ENCODE measurements around the gene NFIL3.
A peak's percentile ranks its signal among the peaks of the same experiment; 100 is the strongest.

Gene NFIL3

DNA sequence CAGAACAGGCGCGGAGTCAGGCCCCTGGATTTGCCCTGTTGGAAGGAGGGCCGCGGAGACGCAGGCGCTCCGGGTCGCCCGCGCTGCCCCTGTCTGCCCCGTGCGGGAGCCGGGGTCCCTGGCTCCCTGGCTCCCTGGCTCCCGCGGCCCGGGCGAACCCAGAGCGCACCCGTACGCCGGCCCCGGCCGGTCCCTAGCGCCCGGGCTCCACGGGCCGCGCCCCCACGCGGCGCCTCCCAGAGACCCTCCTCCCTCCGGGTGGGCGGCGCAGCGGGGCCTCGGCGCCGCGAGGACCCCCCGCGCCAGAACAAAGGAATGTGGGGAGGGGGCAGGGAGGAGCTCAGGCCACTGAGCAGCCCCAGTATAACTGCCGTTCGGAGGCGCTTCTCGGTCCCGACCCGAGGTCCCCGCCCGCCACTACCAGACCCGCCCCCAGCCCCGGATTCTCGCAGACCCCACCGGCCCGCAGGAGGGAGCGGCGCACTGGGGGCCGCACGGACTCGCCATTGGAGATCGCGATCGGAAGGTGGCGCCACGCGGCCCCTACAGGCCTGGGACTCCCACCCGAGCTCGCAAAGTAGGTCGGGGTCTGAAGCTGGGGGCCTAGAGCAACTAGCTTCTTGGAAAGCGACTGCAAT is 2.4 kb downstream of the NFIL3 start:
- Histone ChIP-seq H3K27ac (ENCODE audit: low read depth, low read length) (no peak overlapping the region), H3K27me3 (ENCODE audit: insufficient read depth, low read length, poor library complexity) (no peaks in the 10 kb centered on the region)
- no CpG with 5 or more reads among the region's 69 CpGs for WGBS (ENCODE audit: extremely low coverage, insufficient coverage, low lambda C conversion rate)

DNA sequence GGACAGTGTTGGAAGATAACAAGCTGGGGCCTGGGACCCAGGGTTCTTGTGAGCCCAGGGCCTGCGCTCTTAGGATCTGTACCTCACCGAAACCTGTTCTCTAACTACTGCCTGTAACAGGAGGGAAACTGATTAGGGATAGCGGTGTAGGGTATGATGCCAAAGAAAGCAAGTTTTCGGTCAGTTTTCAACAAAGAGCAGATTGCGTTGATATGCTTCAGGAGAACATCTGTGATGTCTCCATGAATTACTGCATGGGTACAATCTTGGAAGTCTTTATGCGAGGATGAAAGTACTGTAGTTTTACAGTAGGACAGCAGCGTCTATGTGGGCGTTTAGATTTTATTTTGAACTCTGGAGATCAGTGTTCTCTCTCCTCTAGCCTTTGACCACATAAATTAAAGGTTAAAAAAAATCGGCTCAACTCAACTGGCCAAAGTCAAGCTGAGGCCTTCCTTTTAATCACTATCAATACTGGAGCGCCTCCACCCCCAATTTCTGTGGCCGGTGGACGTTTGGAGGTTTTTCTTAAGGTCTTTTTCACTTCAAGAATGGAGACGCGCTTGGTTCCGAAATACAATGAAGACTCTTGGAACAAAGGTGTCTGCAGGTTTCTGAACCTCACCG is 3.0 kb downstream of the NFIL3 start:
- Histone ChIP-seq H2BK15ac (replicated peaks; ENCODE audit: low read depth) (no peak overlapping the region), H3K4me2 (ENCODE audit: low read length) (peak overlapping the region; percentile 26), H3K36me3 (ENCODE audit: control insufficient read depth, insufficient read depth, low read length) (no peaks in the 10 kb centered on the region), H3K4me1 (ENCODE audit: control insufficient read depth, low read depth, low read length) (peaks cover 14% of the 10 kb centered on the region), H3K18ac (ENCODE audit: low read length) (peak overlapping the region; percentile 89), H3K79me2 (ENCODE audit: control insufficient read depth, insufficient read depth, low read length) (peaks cover 23% of the 10 kb centered on the region), H3K56ac (ENCODE audit: low read length) (peak overlapping the region; percentile 80), H2BK5ac (ENCODE audit: low read length) (no peak overlapping the region), H3K4ac (ENCODE audit: low read depth, low read length) (no peak overlapping the region), H4K5ac (ENCODE audit: low read length) (no peak overlapping the region), H3K9ac (ENCODE audit: low read length) (peak overlapping the region; percentile 59), H3K23ac (ENCODE audit: low read length) (no peak overlapping the region), H2AK5ac (ENCODE audit: low read length) (no peak overlapping the region), H2BK120ac (ENCODE audit: low read depth, low read length) (no peak overlapping the region), H3K4me3 (ENCODE audit: low read length) (no peak overlapping the region), H3K79me1 (ENCODE audit: low read length) (peaks cover 19% of the 10 kb centered on the region), H3K27me3 (ENCODE audit: insufficient read depth, low read length, poor library complexity) (no peaks in the 10 kb centered on the region), H4K8ac (ENCODE audit: low read depth, low read length) (no peak overlapping the region), H3K27ac (ENCODE audit: low read depth, low read length) (no peak overlapping the region)
- DNase-seq = no peak
- no CpG with 5 or more reads among the region's 16 CpGs for WGBS (ENCODE audit: extremely low coverage, insufficient coverage, low lambda C conversion rate)

More for the DNA sequence above, 2.4 kb downstream of the NFIL3 start:
- Histone ChIP-seq H3K4me2 (ENCODE audit: low read length) (peak overlapping the region; percentile 78), H3K79me1 (ENCODE audit: low read length) (peaks cover 19% of the 10 kb centered on the region), H3K4me1 (ENCODE audit: control insufficient read depth, low read depth, low read length) (peaks cover 14% of the 10 kb centered on the region), H2BK120ac (ENCODE audit: low read depth, low read length) (no peak overlapping the region), H3K4ac (ENCODE audit: low read depth, low read length) (peak overlapping the region; percentile 6), H3K9ac (ENCODE audit: low read length) (peak overlapping the region; percentile 59), H3K79me2 (ENCODE audit: control insufficient read depth, insufficient read depth, low read length) (peaks cover 23% of the 10 kb centered on the region), H2BK15ac (replicated peaks; ENCODE audit: low read depth) (no peak overlapping the region), H3K4me3 (ENCODE audit: low read length) (peak overlapping the region; percentile 39), H2BK5ac (ENCODE audit: low read length) (no peak overlapping the region), H4K8ac (ENCODE audit: low read depth, low read length) (no peak overlapping the region), H3K23ac (ENCODE audit: low read length) (no peak overlapping the region), H3K18ac (ENCODE audit: low read length) (peak overlapping the region; percentile 89), H3K56ac (ENCODE audit: low read length) (peak overlapping the region; percentile 80), H4K5ac (ENCODE audit: low read length) (no peak overlapping the region), H3K36me3 (ENCODE audit: control insufficient read depth, insufficient read depth, low read length) (no peaks in the 10 kb centered on the region), H2AK5ac (ENCODE audit: low read length) (no peak overlapping the region)
- peak; percentile 63 for DNase-seq

- Histone ChIP-seq H3K4ac (ENCODE audit: low read depth, low read length) (no peak overlapping the region), H3K79me2 (ENCODE audit: control insufficient read depth, insufficient read depth, low read length) (peaks cover 27% of the 10 kb centered on the region), H3K23ac (ENCODE audit: low read length) (no peak overlapping the region), H4K5ac (ENCODE audit: low read length) (no peak overlapping the region), H2BK15ac (replicated peaks; ENCODE audit: low read depth) (no peak overlapping the region), H2AK5ac (ENCODE audit: low read length) (no peak overlapping the region), H4K8ac (ENCODE audit: low read depth, low read length) (no peak overlapping the region), H3K56ac (ENCODE audit: low read length) (peak overlapping the region; percentile 49), H2BK120ac (ENCODE audit: low read depth, low read length) (no peak overlapping the region), H3K79me1 (ENCODE audit: low read length) (peaks cover 23% of the 10 kb centered on the region), H3K9ac (ENCODE audit: low read length) (no peak overlapping the region), H3K36me3 (ENCODE audit: control insufficient read depth, insufficient read depth, low read length) (no peaks in the 10 kb centered on the region), H3K4me2 (ENCODE audit: low read length) (no peak overlapping the region), H3K27ac (ENCODE audit: low read depth, low read length) (no peak overlapping the region), H3K27me3 (ENCODE audit: insufficient read depth, low read length, poor library complexity) (no peaks in the 10 kb centered on the region), H2BK5ac (ENCODE audit: low read length) (no peak overlapping the region), H3K4me3 (ENCODE audit: low read length) (no peak overlapping the region), H3K18ac (ENCODE audit: low read length) (no peak overlapping the region), H3K4me1 (ENCODE audit: control insufficient read depth, low read depth, low read length) (peaks cover 12% of the 10 kb centered on the region)
- peak; percentile 45 for DNase-seq
- WGBS (ENCODE audit: extremely low coverage, insufficient coverage, low lambda C conversion rate) = no CpG with 5 or more reads among the region's 10 CpGs
These were observed 4.1 kb downstream of the NFIL3 start for GRCh38 chr9:91419222-91420191.

DNA sequence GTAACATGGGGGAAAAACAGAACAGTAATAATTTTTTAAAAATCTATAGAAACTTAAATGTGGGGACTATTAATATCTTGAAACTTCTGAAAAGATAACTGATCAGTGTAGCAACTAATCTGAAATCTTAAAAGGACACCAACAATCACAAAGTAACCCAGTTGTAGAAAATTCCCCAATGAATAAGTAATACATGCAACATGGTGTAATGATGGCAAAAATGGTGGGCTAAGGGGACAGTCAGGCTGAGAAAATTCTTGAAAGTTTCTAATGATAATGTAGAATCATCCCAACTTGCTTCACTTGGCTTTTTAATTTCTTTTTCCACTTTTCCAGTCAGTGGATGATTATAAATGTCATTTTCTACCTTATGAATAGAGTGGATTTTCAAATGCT is 5.4 kb downstream of the NFIL3 start:
- no peak overlapping the region for H3K4ac ChIP-seq (ENCODE audit: low read depth, low read length)
- peaks cover 23% of the 10 kb centered on the region for H3K79me1 ChIP-seq (ENCODE audit: low read length)
- no peaks in the 10 kb centered on the region for H3K27me3 ChIP-seq (ENCODE audit: insufficient read depth, low read length, poor library complexity)
- DNase-seq = no peak
- no peak overlapping the region for H3K9ac ChIP-seq (ENCODE audit: low read length)
- no peak overlapping the region for H2BK120ac ChIP-seq (ENCODE audit: low read depth, low read length)
- no peak overlapping the region for H3K23ac ChIP-seq (ENCODE audit: low read length)
- H4K8ac ChIP-seq (ENCODE audit: low read depth, low read length) = no peak overlapping the region
- H3K4me3 ChIP-seq (ENCODE audit: low read length) = no peak overlapping the region
- no peaks in the 10 kb centered on the region for H3K36me3 ChIP-seq (ENCODE audit: control insufficient read depth, insufficient read depth, low read length)
- H3K79me2 ChIP-seq (ENCODE audit: control insufficient read depth, insufficient read depth, low read length) = peaks cover 27% of the 10 kb centered on the region
- no peak overlapping the region for H3K18ac ChIP-seq (ENCODE audit: low read length)
- no peak overlapping the region for H2AK5ac ChIP-seq (ENCODE audit: low read length)
- no peak overlapping the region for H4K5ac ChIP-seq (ENCODE audit: low read length)
- no peak overlapping the region for H3K27ac ChIP-seq (ENCODE audit: low read depth, low read length)
- no peak overlapping the region for H2BK5ac ChIP-seq (ENCODE audit: low read length)
- peaks cover 12% of the 10 kb centered on the region for H3K4me1 ChIP-seq (ENCODE audit: control insufficient read depth, low read depth, low read length)
- H3K56ac ChIP-seq (ENCODE audit: low read length) = no peak overlapping the region
- H2BK15ac ChIP-seq (replicated peaks; ENCODE audit: low read depth) = no peak overlapping the region
- H3K4me2 ChIP-seq (ENCODE audit: low read length) = no peak overlapping the region

DNA sequence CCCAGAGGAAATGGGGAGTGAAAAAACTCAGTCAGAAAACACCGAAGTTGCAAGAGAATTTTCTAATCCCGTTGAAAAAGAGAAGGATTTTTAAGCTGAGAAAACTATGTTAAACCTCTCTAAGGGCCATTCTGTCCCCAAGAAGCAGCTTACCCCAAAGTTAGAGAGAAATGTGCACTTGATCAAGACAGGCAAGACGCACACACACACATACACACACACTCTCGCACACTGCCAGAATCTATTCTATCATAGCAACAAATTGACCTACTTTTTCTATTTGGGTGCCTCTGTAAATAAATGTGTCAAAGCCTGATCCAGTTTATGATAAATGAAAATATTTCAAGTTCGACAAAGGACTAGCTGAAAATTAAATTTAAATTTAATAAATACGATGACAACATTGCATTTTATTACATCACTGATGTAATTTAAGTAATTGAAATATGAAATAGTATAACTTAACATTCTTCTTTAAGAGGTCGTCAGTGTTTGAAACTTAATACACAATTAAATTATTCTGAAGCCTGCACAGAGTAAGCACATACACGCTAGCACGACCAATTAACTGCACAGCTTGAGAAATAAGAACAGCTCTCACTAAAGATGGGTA is 5.9 kb downstream of the NFIL3 start:
- H2BK5ac ChIP-seq (ENCODE audit: low read length) = no peak overlapping the region
- no peak overlapping the region for H3K18ac ChIP-seq (ENCODE audit: low read length)
- H3K36me3 ChIP-seq (ENCODE audit: control insufficient read depth, insufficient read depth, low read length) = no peaks in the 10 kb centered on the region
- H4K5ac ChIP-seq (ENCODE audit: low read length) = no peak overlapping the region
- no peak overlapping the region for H2AK5ac ChIP-seq (ENCODE audit: low read length)
- peaks cover 21% of the 10 kb centered on the region for H3K79me1 ChIP-seq (ENCODE audit: low read length)
- H3K79me2 ChIP-seq (ENCODE audit: control insufficient read depth, insufficient read depth, low read length) = peaks cover 24% of the 10 kb centered on the region
- H2BK120ac ChIP-seq (ENCODE audit: low read depth, low read length) = no peak overlapping the region
- no peak overlapping the region for H4K8ac ChIP-seq (ENCODE audit: low read depth, low read length)
- H3K4ac ChIP-seq (ENCODE audit: low read depth, low read length) = no peak overlapping the region
- peaks cover 12% of the 10 kb centered on the region for H3K4me1 ChIP-seq (ENCODE audit: control insufficient read depth, low read depth, low read length)
- no peak for DNase-seq
- no peak overlapping the region for H3K4me3 ChIP-seq (ENCODE audit: low read length)
- H2BK15ac ChIP-seq (replicated peaks; ENCODE audit: low read depth) = no peak overlapping the region
- WGBS (ENCODE audit: extremely low coverage, insufficient coverage, low lambda C conversion rate) = no CpG with 5 or more reads among the region's 9 CpGs
- H3K23ac ChIP-seq (ENCODE audit: low read length) = no peak overlapping the region
- no peak overlapping the region for H3K27ac ChIP-seq (ENCODE audit: low read depth, low read length)
- H3K56ac ChIP-seq (ENCODE audit: low read length) = no peak overlapping the region
- no peak overlapping the region for H3K4me2 ChIP-seq (ENCODE audit: low read length)
- H3K27me3 ChIP-seq (ENCODE audit: insufficient read depth, low read length, poor library complexity) = no peaks in the 10 kb centered on the region
- H3K9ac ChIP-seq (ENCODE audit: low read length) = no peak overlapping the region
